Fibroblast of the aortic adventitia (primary cell): ENCODE measurements around the gene ACKR4. TPM values are rescaled to one million over a fixed set of nuclear protein-coding genes. Genes with fewer than 3 reads are reported as not detected.
A peak's percentile ranks its signal among the peaks of the same experiment; 100 is the strongest.

Experiments used
- DNase-seq: peaks from one replicate; pipeline ENCODE4 v3.0.0-alpha.2; 2010; ENCODE audit warnings: low read depth
- H3K4me3 ChIP-seq: 2 replicates; pipeline ENCODE4 v1.5.1; 2011; ENCODE audit warnings: low read depth, mild to moderate bottlenecking, control low read depth, low read length, moderate library complexity
- CTCF ChIP-seq: IDR thresholded peaks from 2 replicates; pipeline ENCODE4 v1.5.1; 2011; ENCODE audit warnings: mild to moderate bottlenecking, low read length, control low read depth, inconsistent platforms; ENCODE audit not compliant: insufficient read depth
- total RNA-seq: library from RNA; depleted of rRNA; stranded (reverse); fragments of >200 nt; gene quantifications from 2 replicates; pipeline ENCODE4 v1.2.3, GENCODE V29; 2012; ENCODE audit warnings: low replicate concordance

ACKR4 gene
- total RNA-seq, 1 donor, result 175 TPM

- no peak for TF ChIP-seq CTCF
- H3K4me3 ChIP-seq, result no peak overlapping the region
- DNase-seq, result no peak
Measured at GRCh38 chr3:132623646-132624045, 26.6 kb downstream of the ACKR4 start.

- DNase-seq, result no peak
- no peak overlapping the region for H3K4me3 ChIP-seq
- no peak for TF ChIP-seq CTCF
Measured at GRCh38 chr3:132624790-132625189, 27.7 kb downstream of the ACKR4 start.

GRCh38 chr3:132625613-132626012 lies 28.5 kb downstream of the ACKR4 start:
- no peak for DNase-seq
- H3K4me3 ChIP-seq, result no peak overlapping the region
- TF ChIP-seq CTCF, result no peak

GRCh38 chr3:132626955-132627354 lies 29.9 kb downstream of the ACKR4 start:
- H3K4me3 ChIP-seq, result no peak overlapping the region
- TF ChIP-seq CTCF, result no peak

GRCh38 chr3:132628157-132628556 lies 31.1 kb downstream of the ACKR4 start:
- no peak for TF ChIP-seq CTCF
- H3K4me3 ChIP-seq, result no peak overlapping the region
- DNase-seq, result peak; percentile 64

More at GRCh38 chr3:132626955-132627354, 29.9 kb downstream of the ACKR4 start:
- no peak for DNase-seq

- peak; percentile 64 for DNase-seq
- TF ChIP-seq CTCF, result no peak
- H3K4me3 ChIP-seq, result no peak overlapping the region
Measured at GRCh38 chr3:132629928-132630327, 32.9 kb downstream of the ACKR4 start.

GRCh38 chr3:132630612-132631011 lies 33.5 kb downstream of the ACKR4 start:
- no peak overlapping the region for H3K4me3 ChIP-seq
- no peak for DNase-seq
- no peak for TF ChIP-seq CTCF
